Measurements from ENCODE around the gene ANKRD24.
"Not testable (repeated sequence)": the region's sequence is repeated elsewhere in the genome, so short reads cannot be mapped to it uniquely, and the experiment has no call there.

ANKRD24 gene

DNA sequence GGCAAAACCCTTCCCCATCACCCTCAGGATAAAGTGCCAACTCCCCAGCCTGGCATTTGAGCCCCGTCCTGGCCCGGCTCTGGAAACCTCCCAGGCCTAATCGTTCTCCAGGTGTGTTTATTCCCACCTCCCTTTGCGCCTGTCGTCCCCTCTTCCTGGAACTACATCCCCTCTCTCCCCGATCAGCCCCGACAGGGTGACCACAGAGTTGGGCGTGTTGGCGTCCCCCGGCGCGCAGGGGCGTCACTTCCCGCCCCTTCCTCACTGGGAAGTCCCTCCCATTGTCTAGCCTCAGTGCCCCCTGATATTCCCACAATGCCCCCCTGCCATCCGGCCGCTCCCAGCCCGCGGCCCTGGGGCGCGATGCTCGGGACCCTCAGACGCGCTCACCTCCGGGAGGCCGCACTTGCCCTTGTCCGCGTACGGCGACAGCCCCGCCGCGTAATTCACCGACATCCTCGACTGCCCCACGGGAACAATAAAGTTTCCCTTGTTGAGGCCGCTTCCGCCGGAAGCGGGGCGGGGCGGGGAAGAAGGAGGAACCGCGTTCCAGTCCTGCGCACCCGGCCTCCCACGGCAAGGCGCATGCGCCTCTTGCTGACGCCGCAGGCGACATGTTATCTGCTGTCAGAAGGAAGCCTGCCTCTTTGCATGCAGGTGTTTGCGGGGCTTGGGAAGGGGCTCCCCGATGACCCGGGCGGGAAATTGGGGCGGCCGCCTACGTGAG lies at the start of gene ANKRD24, which contains the start of gene SIRT6:
TSS of gene ANKRD24 (plus strand) at position 606 of the 727 bp plus-strand sequence. CDS start 3,737 bp downstream, outside the sequence.
TSS of gene SIRT6 (minus strand) at position 480 of the 727 bp plus-strand sequence. CDS start at position 456, 24 bp downstream.
- in situ Hi-C loops (cut with MboI; ENCODE audit: low sequenced_read_pairs): no loop called here

DNA sequence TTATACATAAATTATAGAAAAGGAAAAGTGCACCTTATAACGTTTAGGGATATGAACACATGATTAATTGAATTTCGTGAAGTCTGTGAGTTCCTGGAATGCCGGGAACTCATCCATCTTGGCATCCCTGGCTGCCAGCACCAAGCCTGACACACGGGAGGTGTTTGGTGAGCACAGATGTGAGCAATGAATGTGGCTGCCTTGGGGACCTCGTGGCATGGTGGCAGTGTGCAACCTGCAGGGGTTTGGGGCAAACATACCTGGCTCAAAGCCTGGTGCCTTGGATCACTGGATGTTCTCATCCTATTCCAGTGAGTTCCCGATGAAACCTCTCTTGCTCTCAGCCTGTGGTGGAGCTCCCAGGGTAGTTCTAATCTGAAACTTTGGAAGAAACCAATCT lies 48.1 kb upstream of the ANKRD24 start:
- in situ Hi-C loops (cut with MboI; ENCODE audit: low sequenced_read_pairs): no loop called here

DNA sequence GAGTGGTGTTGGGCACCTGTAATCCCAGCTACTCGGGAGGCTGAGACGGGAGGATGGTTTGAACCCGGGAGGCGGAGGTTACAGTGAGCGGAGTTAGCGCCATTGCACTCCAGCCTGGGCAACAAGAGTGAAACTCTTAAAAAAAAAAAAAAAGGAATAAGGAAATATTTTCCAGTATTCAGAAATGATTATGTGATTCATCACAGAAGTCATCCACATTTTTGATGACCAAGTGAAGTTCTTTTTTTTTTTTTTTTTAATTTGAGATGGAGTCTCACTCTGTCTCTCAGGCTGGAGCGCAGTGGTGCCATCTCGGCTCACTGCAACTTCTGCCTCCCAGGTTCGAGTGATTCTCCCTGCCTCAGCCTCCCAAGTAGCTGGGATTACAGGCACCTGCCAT lies 47.1 kb upstream of the ANKRD24 start:
- in situ Hi-C loops (cut with MboI; ENCODE audit: low sequenced_read_pairs): not testable (repeated sequence)

DNA sequence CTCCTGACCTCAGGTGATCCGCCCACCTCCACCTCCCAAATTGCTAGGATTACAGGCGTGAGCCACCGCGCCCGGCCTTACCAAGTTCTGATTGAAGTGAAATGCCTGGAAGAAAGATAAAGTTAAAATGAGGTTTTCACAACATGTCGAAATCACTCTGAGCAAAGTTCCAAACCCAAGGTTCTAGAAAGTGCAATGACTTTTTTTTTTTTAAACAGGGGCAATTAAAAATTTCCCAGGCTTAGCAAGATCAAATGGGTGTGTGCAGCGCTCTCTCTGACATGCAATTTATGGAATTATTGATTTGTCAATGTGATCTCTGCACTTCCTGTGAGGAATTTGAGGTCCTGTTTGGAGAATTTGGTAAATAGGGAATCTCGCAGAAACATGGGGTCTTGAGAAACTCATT lies 45.8 kb upstream of the ANKRD24 start:
- in situ Hi-C loops (cut with MboI; ENCODE audit: low sequenced_read_pairs): no loop called here

DNA sequence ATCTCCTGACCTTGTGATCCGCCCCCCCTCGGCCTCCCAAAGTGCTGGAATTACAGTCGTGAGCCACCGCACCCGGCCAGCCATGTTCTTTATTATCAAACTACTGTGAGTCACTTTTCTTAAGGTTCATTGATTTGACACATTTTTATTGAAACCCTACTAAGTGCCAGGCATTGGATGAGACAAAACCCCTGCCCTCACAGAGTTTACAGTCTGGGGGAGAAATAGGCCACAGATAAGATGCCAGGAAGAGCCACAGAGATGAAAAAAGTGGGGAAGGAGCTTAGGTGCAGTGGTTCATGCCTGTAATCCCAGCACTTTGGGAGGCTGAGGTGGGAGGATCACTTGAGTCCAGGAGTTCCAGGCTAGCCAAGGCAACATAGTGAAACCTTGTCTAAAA lies 44.0 kb upstream of the ANKRD24 start:
- in situ Hi-C loops (cut with MboI; ENCODE audit: low sequenced_read_pairs): no loop called here

DNA sequence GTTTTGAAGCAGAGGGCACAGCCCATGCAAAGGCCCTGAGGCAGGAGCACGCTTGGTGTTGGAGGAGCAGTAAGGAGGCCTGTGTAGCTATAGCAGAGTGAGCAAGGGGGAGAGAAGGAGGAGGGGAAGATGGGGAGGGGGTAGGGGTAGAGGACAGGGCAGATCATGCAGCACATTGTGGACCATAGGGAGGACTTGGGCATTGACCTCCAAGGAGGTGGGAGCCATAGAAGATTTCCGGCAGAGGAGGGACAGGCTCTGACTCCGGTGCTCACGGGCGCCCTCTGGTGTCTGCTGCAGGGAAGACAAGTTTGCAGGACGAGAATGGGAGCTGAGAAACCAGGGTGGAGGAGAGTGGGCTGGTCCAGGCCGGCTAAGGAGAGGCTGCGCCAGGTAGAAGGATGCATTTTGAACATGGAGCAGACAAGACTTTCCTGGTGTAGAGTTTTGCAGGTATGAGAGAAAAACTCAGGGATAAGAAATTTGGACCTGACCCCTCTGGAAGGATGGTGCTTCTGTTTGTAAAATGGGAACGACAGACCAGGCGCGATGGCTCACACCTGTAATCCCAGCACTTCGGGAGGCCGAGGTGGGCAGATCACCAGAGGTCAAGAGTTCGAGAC lies 42.8 kb upstream of the ANKRD24 start:
- in situ Hi-C loops (cut with MboI; ENCODE audit: low sequenced_read_pairs): no loop called here

DNA sequence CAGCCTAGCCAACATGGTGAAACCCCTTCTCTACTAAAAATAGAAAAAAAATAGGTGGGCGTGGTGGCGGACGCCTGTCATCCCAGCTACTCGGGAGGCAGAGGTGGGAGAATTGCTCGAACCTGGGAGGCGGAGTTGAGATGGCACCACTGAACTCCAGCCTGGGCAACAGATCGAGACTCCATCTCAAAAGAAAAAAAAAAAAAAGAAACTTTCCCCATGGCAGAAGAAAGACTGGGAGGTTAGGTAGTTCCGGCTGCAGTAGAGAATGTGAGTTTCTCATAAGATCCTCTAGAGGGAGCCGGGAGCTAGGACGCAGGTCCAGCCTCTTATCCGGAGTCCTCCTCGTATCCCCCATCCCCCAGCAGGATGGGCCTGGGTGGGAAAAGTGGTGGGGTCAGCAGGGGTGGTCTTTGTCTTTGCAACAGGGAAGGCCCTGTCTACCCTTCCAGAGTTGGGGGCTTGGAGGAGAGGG lies 42.2 kb upstream of the ANKRD24 start:
- in situ Hi-C loops (cut with MboI; ENCODE audit: low sequenced_read_pairs): no loop called here

DNA sequence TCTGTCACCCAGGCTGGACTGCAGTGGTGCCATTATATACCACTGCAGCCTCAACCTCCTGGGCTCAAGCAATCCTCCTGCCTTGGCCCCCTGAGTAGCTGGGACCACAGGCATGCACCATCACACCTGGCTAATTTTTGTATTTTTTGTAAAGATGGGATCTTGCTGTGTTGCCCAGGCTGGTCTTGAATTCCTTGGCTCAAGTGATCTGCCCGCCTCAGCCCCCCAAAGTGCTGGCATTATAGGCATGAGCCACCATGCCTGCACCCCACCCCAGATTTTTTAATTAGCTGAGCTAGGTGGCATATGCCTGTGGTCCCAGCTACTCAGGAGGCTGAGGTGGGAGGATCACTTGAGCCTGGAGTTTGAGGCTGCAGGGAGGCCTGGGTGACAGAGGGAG lies 39.6 kb upstream of the ANKRD24 start:
- in situ Hi-C loops (cut with MboI; ENCODE audit: low sequenced_read_pairs): not testable (repeated sequence)

DNA sequence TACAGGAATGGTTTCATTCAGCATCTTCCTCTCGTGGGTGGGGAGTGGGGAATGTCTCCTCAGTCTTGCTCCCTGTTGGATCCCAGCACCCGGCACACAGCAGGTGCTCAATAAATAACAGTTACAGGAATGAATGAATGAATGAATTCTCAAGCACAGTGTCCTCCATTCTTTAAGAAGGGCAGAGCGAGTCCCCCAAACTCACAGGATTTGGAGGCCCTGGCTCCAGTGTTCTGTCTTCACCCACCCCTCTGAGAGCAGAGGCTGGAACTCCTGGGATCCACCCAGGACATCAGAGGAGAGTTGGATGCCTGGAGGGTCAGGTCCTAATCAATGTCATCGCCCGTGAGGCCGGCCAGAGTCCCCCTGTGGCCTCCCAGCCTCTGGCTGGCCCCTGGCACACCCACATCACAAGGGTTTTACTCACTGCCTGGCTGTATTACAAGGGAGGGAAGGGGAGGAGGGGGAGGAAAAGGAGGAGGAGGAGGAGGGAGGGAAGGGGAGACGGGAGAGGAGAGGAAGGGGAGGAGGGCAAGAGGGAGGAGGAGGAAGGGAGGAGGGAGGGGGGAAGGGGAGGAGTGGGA lies 37.7 kb upstream of the ANKRD24 start:
- in situ Hi-C loops (cut with MboI; ENCODE audit: low sequenced_read_pairs): no loop called here

DNA sequence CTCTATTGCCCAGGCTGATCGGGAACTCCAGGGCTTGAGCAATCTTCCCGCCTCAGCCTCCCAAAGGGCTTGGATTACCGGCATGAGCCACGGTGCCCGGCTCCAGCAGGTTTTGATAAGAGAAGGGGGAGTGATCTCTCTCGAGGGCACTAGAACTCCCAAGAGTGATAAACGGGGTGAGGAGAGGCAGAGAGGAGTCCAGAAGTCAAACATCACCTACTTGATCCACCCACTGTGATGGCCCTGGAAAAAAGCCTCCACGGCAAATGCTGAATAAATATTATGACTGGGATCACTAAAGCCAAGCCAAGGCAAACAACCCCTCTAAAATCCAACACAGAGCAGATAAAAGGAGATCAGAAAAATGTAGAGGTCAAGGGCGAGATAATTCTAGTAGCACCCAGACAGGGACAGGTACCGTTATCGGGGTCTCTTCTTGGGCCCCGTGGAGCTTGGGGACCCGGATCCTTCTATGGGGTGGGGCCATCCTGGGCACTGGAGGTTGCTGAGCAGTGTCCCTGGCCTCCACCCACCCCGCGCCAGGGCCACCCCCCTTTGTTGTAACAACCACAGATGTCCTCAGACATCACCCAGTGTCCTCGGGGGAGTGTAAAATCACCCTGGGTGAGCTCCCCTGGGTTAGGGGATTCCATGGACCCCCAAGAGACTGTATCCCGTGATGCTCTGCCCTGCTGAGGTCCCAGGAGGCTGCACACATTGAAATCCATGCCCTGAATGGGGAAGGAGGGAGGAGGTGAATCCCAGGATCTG lies 32.8 kb upstream of the ANKRD24 start:
- in situ Hi-C loops (cut with MboI; ENCODE audit: low sequenced_read_pairs): no loop called here

DNA sequence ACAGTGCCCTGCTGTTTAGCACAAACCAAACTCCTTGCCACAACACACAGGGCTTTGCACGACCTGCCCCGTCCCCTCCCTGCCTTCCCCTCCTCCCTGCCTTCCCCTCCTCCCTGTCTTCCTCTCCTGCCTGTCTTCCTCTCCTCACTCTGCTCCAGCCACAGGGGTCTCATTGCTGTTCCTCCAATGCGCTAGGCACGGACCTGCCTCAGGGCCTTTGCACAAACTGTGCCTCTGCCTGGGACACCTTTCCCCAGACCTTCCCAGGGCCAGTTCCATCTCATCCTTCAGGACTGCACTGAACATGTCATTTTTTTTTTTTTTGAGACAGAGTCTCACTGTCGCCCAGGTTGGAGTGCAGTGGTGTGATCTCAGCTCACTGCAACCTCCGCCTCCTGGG lies 30.9 kb upstream of the ANKRD24 start:
- in situ Hi-C loops (cut with MboI; ENCODE audit: low sequenced_read_pairs): no loop called here

DNA sequence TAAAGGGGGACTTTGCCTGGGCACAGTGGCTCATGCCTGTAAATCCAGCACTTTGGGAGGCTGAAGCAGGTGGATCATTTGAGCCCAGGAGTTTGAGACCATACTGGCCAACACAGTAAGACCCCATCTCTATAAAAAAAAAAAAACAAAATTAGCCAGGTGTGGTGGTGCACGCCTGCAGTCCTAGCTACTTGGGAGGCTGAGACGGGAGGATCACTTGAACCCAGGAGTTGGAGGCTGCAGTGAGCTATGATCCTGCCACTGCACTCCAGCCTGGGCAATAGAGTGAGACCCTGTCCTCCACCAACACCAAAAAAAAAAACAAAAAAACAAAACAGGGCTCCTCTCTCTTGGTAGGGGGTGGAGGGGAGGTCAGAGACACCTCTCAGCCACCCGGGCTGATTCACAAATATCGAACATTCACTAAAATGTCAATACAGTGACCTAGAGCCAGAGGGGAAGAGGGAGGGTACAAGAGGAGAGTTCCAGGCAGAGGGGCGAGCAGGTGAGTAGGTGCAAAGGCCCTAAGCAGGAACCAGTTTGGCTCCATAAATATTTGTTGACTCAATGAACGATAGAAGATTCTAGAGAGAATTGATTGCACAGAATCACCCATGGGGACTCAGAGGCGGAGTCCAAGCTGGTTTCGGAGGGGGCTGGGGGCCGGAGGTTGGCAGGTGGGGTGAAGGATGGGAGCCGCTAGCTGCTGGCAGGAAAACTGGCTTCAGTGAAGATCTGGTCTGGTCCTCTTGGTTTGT lies 30.1 kb upstream of the ANKRD24 start:
- in situ Hi-C loops (cut with MboI; ENCODE audit: low sequenced_read_pairs): no loop called here

DNA sequence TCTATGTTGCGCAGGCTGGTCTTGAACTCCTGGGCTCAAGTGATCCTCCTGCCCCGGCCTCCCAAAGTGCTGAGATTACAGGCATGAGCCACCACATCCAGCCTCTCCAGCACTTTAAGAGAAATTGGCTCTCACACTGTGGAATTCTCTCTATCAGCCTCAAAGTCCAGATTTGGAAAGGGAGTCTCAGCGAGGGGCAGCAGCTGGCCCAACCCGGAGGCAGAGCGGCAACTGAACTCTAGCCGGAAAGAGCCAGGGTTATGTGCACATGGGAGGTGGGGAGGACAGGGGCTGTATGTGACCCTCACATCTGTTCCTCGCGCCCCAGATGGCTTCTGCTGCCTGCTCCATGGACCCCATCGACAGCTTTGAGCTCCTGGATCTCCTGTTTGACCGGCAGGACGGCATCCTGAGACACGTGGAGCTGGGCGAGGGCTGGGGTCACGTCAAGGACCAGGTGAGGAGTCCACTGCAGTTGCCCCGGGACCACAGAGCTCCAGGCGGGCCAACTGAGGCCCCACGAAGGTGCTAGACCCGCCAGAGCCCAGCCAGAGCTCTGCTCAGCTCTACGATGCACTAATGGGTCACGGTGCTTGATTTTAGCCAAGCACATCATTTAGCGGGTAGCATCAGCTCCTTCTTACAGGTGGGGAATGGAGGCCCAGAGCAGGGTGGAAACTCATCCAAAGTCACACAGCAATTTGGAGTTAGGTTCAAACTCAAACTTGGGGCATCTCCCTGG lies 27.7 kb upstream of the ANKRD24 start:
- in situ Hi-C loops (cut with MboI; ENCODE audit: low sequenced_read_pairs): no loop called here

DNA sequence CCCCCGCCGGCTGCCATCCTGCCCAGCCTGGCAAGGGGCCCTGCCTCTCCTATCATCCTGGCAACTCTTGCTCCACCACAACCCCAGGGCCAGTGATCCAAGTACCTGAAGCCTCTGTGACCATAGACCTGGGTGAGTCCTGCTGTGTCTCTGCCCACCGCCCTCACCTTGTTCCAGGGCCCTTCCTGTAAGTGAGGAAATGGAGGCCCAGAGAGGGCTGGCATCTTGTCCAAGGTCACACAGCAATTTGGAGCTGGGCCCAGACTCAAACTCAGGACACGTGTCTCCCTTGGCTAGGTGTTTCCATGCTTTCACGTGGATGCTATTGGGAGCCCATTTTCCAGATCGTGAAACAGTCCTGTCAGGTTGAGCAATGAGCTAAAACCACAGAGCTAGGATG lies 25.3 kb upstream of the ANKRD24 start:
- in situ Hi-C loops (cut with MboI; ENCODE audit: low sequenced_read_pairs): no loop called here

DNA sequence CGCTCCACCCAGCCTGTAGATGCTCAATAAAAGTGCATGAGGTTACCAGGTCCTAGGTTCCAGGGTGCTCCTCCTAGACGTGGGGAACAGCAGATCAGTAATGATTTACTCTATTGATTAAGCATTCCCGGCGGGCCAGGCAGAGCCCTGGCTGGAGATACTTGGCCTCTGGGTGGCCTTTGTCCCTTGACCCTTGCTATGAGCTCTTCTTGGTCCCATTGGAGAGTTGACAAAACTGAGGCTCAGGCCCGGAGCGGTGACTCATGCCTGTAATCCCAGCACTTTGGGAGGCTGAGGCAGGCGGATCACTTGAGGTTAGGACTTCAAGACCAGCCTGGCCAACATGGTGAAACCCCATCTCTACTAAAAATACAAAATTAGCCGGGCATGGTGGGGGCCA lies 24.5 kb upstream of the ANKRD24 start:
- in situ Hi-C loops (cut with MboI; ENCODE audit: low sequenced_read_pairs): not testable (repeated sequence)

DNA sequence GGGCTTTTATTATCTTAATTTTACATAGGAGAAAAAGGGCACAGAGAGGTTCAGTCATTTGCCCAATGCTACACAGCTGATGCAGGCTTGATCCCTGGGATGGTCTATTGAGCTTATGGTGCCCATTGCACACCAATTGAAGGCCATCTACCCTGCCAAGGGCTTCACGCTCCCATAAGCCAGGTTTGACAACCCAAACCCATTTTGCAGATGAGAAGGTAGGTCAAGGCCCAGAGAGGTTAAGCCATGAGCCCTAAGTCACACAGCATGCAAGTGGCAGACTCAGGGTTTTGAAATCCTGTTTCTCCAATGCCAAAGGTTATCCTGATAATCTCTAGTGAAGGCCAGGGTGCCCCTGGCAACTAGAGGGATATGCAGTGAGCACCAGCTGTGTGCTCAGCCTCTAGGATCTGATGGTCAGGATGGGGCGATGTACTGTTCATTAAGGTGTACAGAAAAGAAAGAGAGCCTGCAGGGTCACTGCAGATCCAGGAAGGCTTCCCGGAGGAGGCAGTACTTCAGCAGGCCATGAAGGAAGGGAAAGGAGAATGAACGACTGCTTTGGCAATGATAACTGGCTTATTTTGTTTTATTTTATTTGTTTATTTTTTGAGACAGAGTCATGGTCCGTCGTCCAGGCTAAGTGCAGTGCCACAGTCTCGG lies 20.9 kb upstream of the ANKRD24 start:
- in situ Hi-C loops (cut with MboI; ENCODE audit: low sequenced_read_pairs): no loop called here

DNA sequence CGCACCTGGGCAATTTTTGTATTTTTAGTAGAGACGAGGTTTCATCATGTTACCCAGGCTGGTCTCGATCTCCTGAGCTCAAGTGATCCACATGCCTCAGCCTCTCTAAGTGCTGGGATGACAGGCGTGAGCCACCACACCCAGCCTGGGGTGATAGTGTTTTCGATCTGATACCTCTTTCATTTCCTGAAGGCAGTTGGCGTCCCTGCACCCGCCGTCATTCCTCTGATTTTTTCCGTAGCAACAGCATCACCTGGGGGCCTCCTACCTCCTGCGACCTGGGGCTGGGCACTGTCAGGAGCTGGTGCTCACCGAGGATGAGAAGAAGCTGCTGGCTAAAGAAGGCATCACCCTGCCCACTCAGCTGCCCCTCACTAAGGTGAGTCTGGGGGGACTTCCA lies 18.2 kb upstream of the ANKRD24 start:
- in situ Hi-C loops (cut with MboI; ENCODE audit: low sequenced_read_pairs): no loop called here

DNA sequence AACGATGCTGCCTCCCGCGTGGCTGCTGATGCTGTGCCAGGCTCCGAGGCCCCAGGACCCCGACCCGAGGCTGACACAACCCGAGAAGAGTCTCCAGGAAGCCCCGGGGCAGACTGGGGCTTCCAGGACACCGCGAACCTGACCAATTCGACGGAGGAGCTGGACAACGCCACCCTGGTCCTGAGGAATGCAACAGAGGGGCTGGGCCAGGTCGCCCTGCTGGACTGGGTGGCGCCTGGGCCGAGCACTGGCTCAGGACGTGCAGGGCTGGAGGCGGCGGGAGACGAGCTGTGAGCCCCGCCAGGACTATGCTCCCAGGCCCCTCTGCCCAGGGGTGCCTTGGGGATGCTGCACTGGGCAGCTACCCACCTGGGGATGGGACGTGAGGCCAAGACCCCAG lies 10.8 kb upstream of the ANKRD24 start:
- in situ Hi-C loops (cut with MboI; ENCODE audit: low sequenced_read_pairs): no loop called here

DNA sequence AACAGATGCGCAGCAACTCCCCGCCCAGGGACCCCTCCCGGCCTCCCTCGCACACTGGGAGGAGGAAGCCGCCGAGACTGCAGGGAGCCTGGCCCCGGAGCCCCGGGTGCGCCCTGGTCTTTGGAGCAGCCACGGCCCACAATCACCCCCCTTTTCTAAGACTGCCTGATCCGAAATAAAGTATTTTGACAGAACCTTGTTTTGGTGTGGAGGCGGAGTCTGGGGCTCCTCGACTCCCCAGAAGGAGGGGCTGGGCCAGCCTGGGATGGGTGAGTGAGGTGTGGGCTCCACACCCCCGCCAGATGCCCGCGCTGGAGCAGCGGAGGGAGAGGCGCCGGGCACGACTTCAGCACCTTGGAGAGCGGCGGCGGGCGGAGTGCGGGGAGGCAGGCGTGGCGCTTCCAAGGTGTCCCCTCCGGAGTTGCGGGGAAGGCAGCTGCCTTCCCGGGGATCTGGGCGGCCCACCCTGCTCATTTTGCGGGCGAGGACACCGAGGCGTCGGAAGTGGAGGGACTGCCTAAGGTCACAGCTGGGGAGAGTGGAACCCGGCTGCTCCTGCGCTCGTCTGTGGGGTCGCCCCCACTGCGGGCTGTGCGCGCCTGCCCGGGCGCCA lies 9.5 kb upstream of the ANKRD24 start:
- in situ Hi-C loops (cut with MboI; ENCODE audit: low sequenced_read_pairs): no loop called here
